Keratinocyte (primary cell): ENCODE results near the gene LMAN2L. TPM values are rescaled to one million over a fixed set of nuclear protein-coding genes. Genes with fewer than 3 reads are reported as not detected.

ENCODE experiments used
- DNase-seq: peaks from one replicate; pipeline ENCODE4 v3.0.0-alpha.2; 2011; ENCODE audit warnings: low read depth, missing footprints, low spot score
- FAIRE-seq: peaks from 2 replicates; lab custom pipeline; 2011; peaks lifted over from hg19 to GRCh38; lab: Jason Lieb, UNC
- H2AFZ ChIP-seq: 2 replicates; pipeline ENCODE4 v1.6.0; 2012; ENCODE audit warnings: low read length, control low read depth, inconsistent platforms; ENCODE audit not compliant: control insufficient read depth
- H3K27ac ChIP-seq: 2 replicates; pipeline ENCODE4 v1.5.1; 2011; ENCODE audit warnings: low read length; ENCODE audit not compliant: control insufficient read depth, insufficient read depth
- H3K27me3 ChIP-seq: 3 replicates; pipeline ENCODE4 v1.6.0; 2011; ENCODE audit warnings: low read length; ENCODE audit not compliant: control insufficient read depth, insufficient read depth; ENCODE audit errors: extremely low read depth
- H3K36me3 ChIP-seq, 2 experiments: 2 replicates in 1 of 2; 3 replicates in 1 of 2; pipeline ENCODE4 v1.5.1; 2011; ENCODE audit warnings: low read length in 2 of 2, mild to moderate bottlenecking in 1 of 2; ENCODE audit not compliant: control insufficient read depth in 2 of 2, insufficient read depth in 2 of 2; ENCODE audit errors: extremely low read depth in 1 of 2
- H3K4me1 ChIP-seq: 3 replicates; pipeline ENCODE4 v1.5.1; 2011; ENCODE audit warnings: low read length; ENCODE audit not compliant: control insufficient read depth, insufficient read depth; ENCODE audit errors: extremely low read depth
- H3K4me2 ChIP-seq: 3 replicates; pipeline ENCODE4 v1.6.0; 2011; ENCODE audit warnings: low read depth, low read length; ENCODE audit not compliant: control insufficient read depth, insufficient read depth; ENCODE audit errors: extremely low read depth
- H3K4me3 ChIP-seq, 3 experiments: fragments of 200-600 bp in 1 of 3; sonication (generic) in 1 of 3; 2 replicates in 2 of 3; 3 replicates in 1 of 3; pipeline ENCODE4 v1.5.1; 2011 to 2016; ENCODE audit warnings: low read length in 3 of 3, mild to moderate bottlenecking in 3 of 3, control low read depth in 2 of 3, inconsistent platforms in 1 of 3, low read depth in 1 of 3, mixed read lengths in 1 of 3, mixed run types in 1 of 3, moderate library complexity in 1 of 3; ENCODE audit not compliant: control insufficient read depth in 2 of 3, insufficient read depth in 2 of 3; ENCODE audit errors: extremely low read depth in 1 of 3
- H3K79me2 ChIP-seq: 2 replicates; pipeline ENCODE4 v1.6.0; 2012; ENCODE audit warnings: low read length; ENCODE audit not compliant: control insufficient read depth, insufficient read depth
- H3K9ac ChIP-seq: 3 replicates; pipeline ENCODE4 v1.6.0; 2011; ENCODE audit warnings: low read length; ENCODE audit not compliant: control insufficient read depth, insufficient read depth; ENCODE audit errors: extremely low read depth
- H3K9me1 ChIP-seq: 3 replicates; pipeline ENCODE4 v1.6.0; 2011; ENCODE audit warnings: low read length; ENCODE audit not compliant: control insufficient read depth, insufficient read depth; ENCODE audit errors: extremely low read depth
- H3K9me3 ChIP-seq: 2 replicates; pipeline ENCODE4 v1.5.1; 2012; ENCODE audit warnings: low read depth, low read length; ENCODE audit not compliant: control insufficient read depth
- H4K20me1 ChIP-seq: 3 replicates; pipeline ENCODE4 v1.6.0; 2011; ENCODE audit warnings: low read length; ENCODE audit not compliant: control insufficient read depth, insufficient read depth; ENCODE audit errors: extremely low read depth
- CTCF ChIP-seq, 3 experiments: IDR thresholded peaks in 1 of 3; conservative IDR thresholded peaks in 1 of 3; optimal IDR thresholded peaks in 1 of 3; 2 replicates in 2 of 3; 3 replicates in 1 of 3; pipeline versions ENCODE3 to v1.5.1; 2011; ENCODE audit warnings: low read length in 3 of 3, mild to moderate bottlenecking in 3 of 3, moderate library complexity in 2 of 3, control low read depth in 1 of 3, inconsistent platforms in 1 of 3; ENCODE audit not compliant: insufficient read depth in 2 of 3; ENCODE audit errors: extremely low read depth in 1 of 3
- EZH2 ChIP-seq: IDR thresholded peaks from one replicate; pipeline ENCODE4 v1.6.1; 2012; ENCODE audit warnings: inconsistent platforms, mild to moderate bottlenecking, low read length, moderate library complexity
- dilution Hi-C: fragments of 300-500 bp; cut with MboI; formaldehyde crosslinking; loops from one replicate; pipeline ENCODE4 v1.7.0; 2020; ENCODE audit warnings: low sequenced_read_pairs; ENCODE audit not compliant: extremely low pct_ligation_motif_present
- polyA plus RNA-seq, 5 experiments: library from polyadenylated mRNA; depleted of rRNA in 3 of 5; stranded (reverse) in 3 of 5; stranded (forward) in 1 of 5; unstranded in 1 of 5; fragments of >200 nt; gene quantifications; 1 replicate in 1 of 5; 2 replicates in 3 of 5; 3 replicates in 1 of 5; pipeline versions ENCODE4 v1.2.1 to v1.2.3, GENCODE V29; 2011 to 2012; ENCODE audit warnings: missing spikeins in 2 of 5, low read depth in 1 of 5, low replicate concordance in 1 of 5

Gene LMAN2L
- polyA plus RNA-seq, 1 donor (not counting 4 experiments of a cell fraction or from before 2014, with no cell fraction given): 20.7 TPM

GRCh38 chr2:96683307-96683706 lies 56.6 kb downstream of the LMAN2L start:
- no peak for DNase-seq
- no peaks in the 10 kb centered on the region for H3K36me3 ChIP-seq
- TF ChIP-seq EZH2 (no peak), CTCF (optimal IDR thresholded peaks at IDR 0.05 in 1 of 3, IDR thresholded peaks at IDR 0.05 in 1 of 3, conservative IDR thresholded peaks at IDR 0.05 in 1 of 3; ENCODE audit: extremely low read depth in 1 of 3, insufficient read depth in 2 of 3, low read length in 3 of 3) (no peak)
- peaks cover 27% of the 10 kb centered on the region for H3K27me3 ChIP-seq
- H4K20me1 ChIP-seq: no peaks in the 10 kb centered on the region
- no peaks in the 10 kb centered on the region for H3K9me3 ChIP-seq
- no peaks in the 10 kb centered on the region for H3K79me2 ChIP-seq
- H3K27ac ChIP-seq: no peak overlapping the region
- FAIRE-seq: no peak
- H3K4me1 ChIP-seq: no peaks in the 10 kb centered on the region
- no peak overlapping the region for H2AFZ ChIP-seq
- H3K4me3 ChIP-seq: no peak overlapping the region
- no peak overlapping the region for H3K9ac ChIP-seq
- no peaks in the 10 kb centered on the region for H3K9me1 ChIP-seq
- no peak overlapping the region for H3K4me2 ChIP-seq
- dilution Hi-C loops: no loop called here

GRCh38 chr2:96681540-96681939 lies 58.3 kb downstream of the LMAN2L start:
- H3K4me1 ChIP-seq: no peaks in the 10 kb centered on the region
- peaks cover 27% of the 10 kb centered on the region for H3K27me3 ChIP-seq
- H4K20me1 ChIP-seq: no peaks in the 10 kb centered on the region
- H2AFZ ChIP-seq: no peak overlapping the region
- no peaks in the 10 kb centered on the region for H3K36me3 ChIP-seq
- H3K79me2 ChIP-seq: no peaks in the 10 kb centered on the region
- H3K27ac ChIP-seq: no peak overlapping the region
- H3K4me2 ChIP-seq: no peak overlapping the region
- DNase-seq (no peak), FAIRE-seq (no peak)
- dilution Hi-C loops: no loop called here
- H3K9me3 ChIP-seq: no peaks in the 10 kb centered on the region
- no peaks in the 10 kb centered on the region for H3K9me1 ChIP-seq
- no peak overlapping the region for H3K4me3 ChIP-seq
- no peak overlapping the region for H3K9ac ChIP-seq
- TF ChIP-seq EZH2 (no peak), CTCF (optimal IDR thresholded peaks at IDR 0.05 in 1 of 3, IDR thresholded peaks at IDR 0.05 in 1 of 3, conservative IDR thresholded peaks at IDR 0.05 in 1 of 3; ENCODE audit: extremely low read depth in 1 of 3, insufficient read depth in 2 of 3, low read length in 3 of 3) (no peak)
